GM18861 (cell line): ENCODE data around the gene CACNA2D3.

Source experiments
- ATAC-seq: cut with Tn5 transposase; IDR thresholded peaks from one replicate; pipeline ENCODE4 v1.9.1; 2021; ENCODE audit not compliant: unreplicated experiment

Gene CACNA2D3

GRCh38 chr3:54557538-54558428, 435.4 kb downstream of the CACNA2D3 start:
- ATAC-seq, result no peak

- ATAC-seq, result no peak
Measured at GRCh38 chr3:54563501-54564200, 441.3 kb downstream of the CACNA2D3 start.

- ATAC-seq, result no peak
Measured at GRCh38 chr3:54564374-54564925, 442.1 kb downstream of the CACNA2D3 start.

- ATAC-seq, result no peak
Measured at GRCh38 chr3:54565956-54566355, 443.6 kb downstream of the CACNA2D3 start.

- no peak for ATAC-seq
Measured at GRCh38 chr3:54567949-54568348, 445.6 kb downstream of the CACNA2D3 start.

- no peak for ATAC-seq
Measured at GRCh38 chr3:54570008-54570407, 447.7 kb downstream of the CACNA2D3 start.

GRCh38 chr3:54572197-54572895, 450.0 kb downstream of the CACNA2D3 start:
- ATAC-seq, result no peak

- no peak for ATAC-seq
Measured at GRCh38 chr3:54573858-54574257, 451.5 kb downstream of the CACNA2D3 start.

GRCh38 chr3:54574906-54575617, 452.7 kb downstream of the CACNA2D3 start:
- ATAC-seq, result no peak

- ATAC-seq, result no peak
Measured at GRCh38 chr3:54575618-54575960, 453.2 kb downstream of the CACNA2D3 start.

- no peak for ATAC-seq
Measured at GRCh38 chr3:54577313-54577712, 455.0 kb downstream of the CACNA2D3 start.

- no peak for ATAC-seq
Measured at GRCh38 chr3:54578417-54578816, 456.1 kb downstream of the CACNA2D3 start.

- ATAC-seq, result no peak
Measured at GRCh38 chr3:54580453-54580852, 458.1 kb downstream of the CACNA2D3 start.

- no peak for ATAC-seq
Measured at GRCh38 chr3:54582424-54582823, 460.1 kb downstream of the CACNA2D3 start.

GRCh38 chr3:54591157-54591556, 468.8 kb downstream of the CACNA2D3 start:
- no peak for ATAC-seq

GRCh38 chr3:54593653-54594052, 471.3 kb downstream of the CACNA2D3 start:
- no peak for ATAC-seq

GRCh38 chr3:54596087-54596486, 473.7 kb downstream of the CACNA2D3 start:
- ATAC-seq, result no peak

GRCh38 chr3:54599716-54600115, 477.4 kb downstream of the CACNA2D3 start:
- ATAC-seq, result no peak

GRCh38 chr3:54600441-54601204, 478.3 kb downstream of the CACNA2D3 start:
- ATAC-seq, result no peak

GRCh38 chr3:54604495-54604894, 482.1 kb downstream of the CACNA2D3 start:
- no peak for ATAC-seq
